Endothelial cell (in vitro differentiated cells): Measurements from ENCODE around the gene JAKMIP3. TPM values are rescaled to one million over a fixed set of nuclear protein-coding genes. Genes with fewer than 3 reads are reported as not detected.

Experiments
- DNase-seq: peaks from one replicate; pipeline ENCODE4 v3.0.0; 2021; ENCODE audit warnings: low spot score
- H3K27ac Mint-ChIP-seq: one replicate; pipeline ENCODE4 v1.8.0; 2021; ENCODE audit warnings: mixed read lengths, inconsistent platforms; ENCODE audit not compliant: unreplicated experiment
- H3K27me3 Mint-ChIP-seq: one replicate; pipeline ENCODE4 v1.8.0; 2021; ENCODE audit warnings: mild to moderate bottlenecking, moderate library complexity, mixed read lengths, inconsistent platforms; ENCODE audit not compliant: unreplicated experiment
- H3K36me3 Mint-ChIP-seq: one replicate; pipeline ENCODE4 v1.8.0; 2021; ENCODE audit warnings: mild to moderate bottlenecking, low read depth, mixed read lengths, inconsistent platforms; ENCODE audit not compliant: unreplicated experiment
- H3K4me1 Mint-ChIP-seq: one replicate; pipeline ENCODE4 v1.8.0; 2021; ENCODE audit warnings: mild to moderate bottlenecking, mixed read lengths, inconsistent platforms; ENCODE audit not compliant: unreplicated experiment
- H3K4me3 Mint-ChIP-seq: one replicate; pipeline ENCODE4 v1.8.0; 2021; ENCODE audit warnings: mild to moderate bottlenecking, mixed read lengths, inconsistent platforms; ENCODE audit not compliant: unreplicated experiment
- H3K9me3 Mint-ChIP-seq: one replicate; pipeline ENCODE4 v1.8.0; 2021; ENCODE audit warnings: mixed read lengths, inconsistent platforms; ENCODE audit not compliant: unreplicated experiment
- long read RNA-seq: library from polyadenylated mRNA; unstranded; transcript quantifications from one replicate; pipeline ENCODE4 v2.0.0, GENCODE V29; 2020; ENCODE audit not compliant: unreplicated experiment
- total RNA-seq: library from RNA; stranded (reverse); fragmentation: NEBNext Ultra II Directional; extraction: Animal tissue kit (Norgen Biotek cat#: 25700); gene quantifications from one replicate; pipeline ENCODE4 v1.2.1, GENCODE V29; 2021; ENCODE audit not compliant: unreplicated experiment
- TF ChIP-seq, protein P1 (sequence below): fragments of 200-600 bp; sonication (generic); IDR thresholded peaks from one replicate; pipeline ENCODE4 v1.5.0; 2021; ENCODE audit warnings: antibody characterized with exemption; ENCODE audit not compliant: unreplicated experiment

The JAKMIP3 gene
- 0.05 TPM for total RNA-seq
- long read RNA-seq, result 0 reads

DNA sequence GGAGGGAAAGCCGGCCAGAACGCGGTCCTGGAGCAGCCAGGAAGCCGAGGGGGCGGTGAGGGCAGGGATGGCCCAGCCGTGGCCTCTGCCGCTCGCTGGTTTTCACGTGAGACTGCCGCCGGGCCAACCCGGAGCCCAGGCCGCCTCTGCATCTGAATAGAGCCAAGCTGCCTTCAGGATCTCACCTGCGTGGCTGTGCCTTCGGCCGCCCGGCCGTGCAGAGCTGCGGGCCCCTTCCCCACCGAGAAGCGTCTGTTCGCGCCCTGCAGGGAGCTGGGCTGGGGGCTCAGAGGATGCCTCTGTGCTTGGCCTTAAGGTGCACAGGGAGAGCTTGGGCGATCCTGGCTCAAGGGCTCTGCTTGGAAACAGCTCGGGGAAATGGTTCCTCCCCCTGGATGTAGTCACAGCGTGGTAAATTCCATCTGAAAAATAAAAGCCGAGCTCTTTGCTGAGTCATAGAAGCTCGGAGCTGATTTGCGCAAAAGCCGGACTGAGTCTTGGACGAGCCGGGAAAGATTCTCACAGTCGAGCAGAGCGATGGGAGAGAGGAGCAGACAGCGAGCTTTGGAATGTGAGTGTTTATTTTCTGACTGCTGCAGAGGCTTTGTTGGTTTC lies at the start of gene JAKMIP3:
TSS of gene JAKMIP3 (plus strand) at position 456 of the 615 bp plus-strand sequence. CDS start 38,863 bp downstream, outside the sequence.
- Mint-ChIP-seq H3K9me3 (no peaks in the 10 kb centered on the region), H3K27me3 (peaks cover 3% of the 10 kb centered on the region), H3K4me3 (peak within 1 kb of the TSS; percentile 21), H3K27ac (no peak within 1 kb of the TSS), H3K4me1 (peaks cover 4% of the 10 kb centered on the region), H3K36me3 (no peaks in the 10 kb centered on the region)
- DNase-seq, result no peak
- TF ChIP-seq, protein P1, sequence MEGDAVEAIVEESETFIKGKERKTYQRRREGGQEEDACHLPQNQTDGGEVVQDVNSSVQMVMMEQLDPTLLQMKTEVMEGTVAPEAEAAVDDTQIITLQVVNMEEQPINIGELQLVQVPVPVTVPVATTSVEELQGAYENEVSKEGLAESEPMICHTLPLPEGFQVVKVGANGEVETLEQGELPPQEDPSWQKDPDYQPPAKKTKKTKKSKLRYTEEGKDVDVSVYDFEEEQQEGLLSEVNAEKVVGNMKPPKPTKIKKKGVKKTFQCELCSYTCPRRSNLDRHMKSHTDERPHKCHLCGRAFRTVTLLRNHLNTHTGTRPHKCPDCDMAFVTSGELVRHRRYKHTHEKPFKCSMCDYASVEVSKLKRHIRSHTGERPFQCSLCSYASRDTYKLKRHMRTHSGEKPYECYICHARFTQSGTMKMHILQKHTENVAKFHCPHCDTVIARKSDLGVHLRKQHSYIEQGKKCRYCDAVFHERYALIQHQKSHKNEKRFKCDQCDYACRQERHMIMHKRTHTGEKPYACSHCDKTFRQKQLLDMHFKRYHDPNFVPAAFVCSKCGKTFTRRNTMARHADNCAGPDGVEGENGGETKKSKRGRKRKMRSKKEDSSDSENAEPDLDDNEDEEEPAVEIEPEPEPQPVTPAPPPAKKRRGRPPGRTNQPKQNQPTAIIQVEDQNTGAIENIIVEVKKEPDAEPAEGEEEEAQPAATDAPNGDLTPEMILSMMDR, result no peak

DNA sequence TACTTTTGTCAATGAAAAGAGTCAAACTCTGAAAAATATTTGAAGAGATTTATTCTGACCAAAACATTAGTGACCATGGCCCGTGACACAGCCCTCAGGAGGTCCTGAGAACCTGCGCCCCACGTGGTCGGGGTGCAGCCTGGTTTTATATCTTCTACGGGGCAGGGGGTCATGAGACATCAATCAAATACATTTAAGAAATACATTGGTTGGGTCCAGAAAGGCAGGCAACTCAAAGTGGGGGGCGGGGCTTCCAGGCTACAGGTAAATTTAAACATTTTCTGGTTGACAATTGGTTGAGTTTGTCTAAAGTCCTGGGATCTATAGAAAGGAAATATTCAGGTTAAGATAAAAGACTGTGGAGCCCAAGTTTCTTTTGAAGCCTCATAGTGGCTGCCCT lies 49.2 kb upstream of the JAKMIP3 start:
- DNase-seq, result no peak
- H3K27ac Mint-ChIP-seq, result no peak overlapping the region
- TF ChIP-seq, protein P1, result no peak
- H3K9me3 Mint-ChIP-seq, result no peaks in the 10 kb centered on the region
- no peak overlapping the region for H3K4me3 Mint-ChIP-seq
- H3K4me1 Mint-ChIP-seq, result peaks cover 20% of the 10 kb centered on the region
- peaks cover 11% of the 10 kb centered on the region for H3K27me3 Mint-ChIP-seq
- peaks cover 6% of the 10 kb centered on the region for H3K36me3 Mint-ChIP-seq

DNA sequence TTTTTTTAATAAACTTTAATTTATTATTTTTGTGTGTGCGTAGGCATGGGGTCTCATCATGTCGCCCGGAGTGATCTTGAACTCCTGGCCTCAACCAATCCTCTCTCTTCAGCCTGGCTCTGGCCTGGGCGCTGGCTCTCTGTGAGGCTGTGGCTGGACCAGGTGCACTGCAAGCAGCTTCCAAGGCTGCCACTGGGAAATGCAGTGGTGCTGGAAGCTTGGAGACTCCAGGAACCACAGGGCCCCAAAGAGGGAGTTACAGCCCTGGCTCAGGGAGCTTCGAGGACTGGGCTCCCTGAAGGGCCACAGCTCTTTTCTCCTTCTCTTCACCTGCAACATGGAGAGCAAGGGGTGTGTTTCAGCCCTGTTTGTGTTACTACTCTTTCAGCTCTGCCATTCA lies 47.3 kb upstream of the JAKMIP3 start:
- Mint-ChIP-seq H3K4me1 (peaks cover 25% of the 10 kb centered on the region), H3K27me3 (peaks cover 11% of the 10 kb centered on the region), H3K9me3 (no peaks in the 10 kb centered on the region), H3K4me3 (no peak overlapping the region), H3K36me3 (peaks cover 10% of the 10 kb centered on the region), H3K27ac (no peak overlapping the region)
- DNase-seq, result no peak
- TF ChIP-seq, protein P1, result no peak

DNA sequence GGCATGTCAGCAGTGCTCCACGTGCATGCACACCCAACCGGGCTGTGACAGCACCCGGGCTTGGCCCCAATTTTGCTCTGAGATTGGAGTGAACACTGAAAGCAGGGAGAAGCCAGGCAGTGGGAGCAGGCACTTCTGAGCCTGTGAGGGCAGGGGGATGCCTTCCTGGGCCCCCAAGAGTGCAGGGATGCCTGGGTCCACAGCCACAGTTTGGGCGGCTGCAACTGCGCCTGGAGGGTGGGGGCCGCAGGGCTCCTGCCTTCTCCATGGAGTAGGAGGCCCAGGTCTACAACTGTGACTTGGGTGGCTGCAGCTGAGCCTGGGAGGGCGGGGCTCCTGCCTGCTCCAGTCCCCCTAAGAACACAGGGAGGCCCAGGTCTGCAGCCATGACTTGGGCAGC lies 46.4 kb upstream of the JAKMIP3 start:
- Mint-ChIP-seq H3K27ac (no peak overlapping the region), H3K4me1 (peaks cover 24% of the 10 kb centered on the region), H3K36me3 (peaks cover 10% of the 10 kb centered on the region), H3K4me3 (no peak overlapping the region), H3K9me3 (no peaks in the 10 kb centered on the region), H3K27me3 (peaks cover 11% of the 10 kb centered on the region)
- no peak for DNase-seq
- TF ChIP-seq, protein P1, result no peak

DNA sequence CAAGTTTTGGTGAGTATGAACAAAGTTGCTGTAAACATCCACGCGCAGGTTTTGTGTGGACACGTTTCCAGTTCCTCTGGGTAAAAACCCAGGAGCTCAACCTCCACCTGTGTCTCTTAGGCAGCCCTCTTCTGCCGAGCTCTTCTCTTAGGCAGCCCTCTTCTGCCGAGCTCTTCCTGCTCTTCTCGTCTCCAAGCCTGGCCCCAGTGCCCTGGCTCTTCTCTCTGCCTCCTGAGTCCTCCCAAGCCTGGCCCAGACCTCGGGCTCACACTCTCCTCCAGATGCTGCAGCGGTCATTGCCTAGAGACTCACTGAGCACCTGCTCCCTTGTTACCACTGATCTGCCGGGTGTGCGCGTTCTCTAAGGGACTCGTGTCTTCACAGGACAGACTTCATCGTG lies 45.3 kb upstream of the JAKMIP3 start:
- Mint-ChIP-seq H3K27me3 (peaks cover 13% of the 10 kb centered on the region), H3K9me3 (no peaks in the 10 kb centered on the region), H3K27ac (no peak overlapping the region), H3K4me3 (peak overlapping the region; percentile 9), H3K4me1 (peaks cover 16% of the 10 kb centered on the region), H3K36me3 (peaks cover 10% of the 10 kb centered on the region)
- TF ChIP-seq, protein P1, result no peak
- DNase-seq, result no peak
